HG03097 (cell line): ENCODE data around the gene CALN1.
"Not testable (repeated sequence)": the region's sequence is repeated elsewhere in the genome, so short reads cannot be mapped to it uniquely, and the experiment has no call there.

Source experiments
- ATAC-seq: cut with Tn5 transposase; IDR thresholded peaks from one replicate; pipeline ENCODE4 v1.9.1; 2021; ENCODE audit not compliant: unreplicated experiment, low FRiP score

Gene CALN1

DNA sequence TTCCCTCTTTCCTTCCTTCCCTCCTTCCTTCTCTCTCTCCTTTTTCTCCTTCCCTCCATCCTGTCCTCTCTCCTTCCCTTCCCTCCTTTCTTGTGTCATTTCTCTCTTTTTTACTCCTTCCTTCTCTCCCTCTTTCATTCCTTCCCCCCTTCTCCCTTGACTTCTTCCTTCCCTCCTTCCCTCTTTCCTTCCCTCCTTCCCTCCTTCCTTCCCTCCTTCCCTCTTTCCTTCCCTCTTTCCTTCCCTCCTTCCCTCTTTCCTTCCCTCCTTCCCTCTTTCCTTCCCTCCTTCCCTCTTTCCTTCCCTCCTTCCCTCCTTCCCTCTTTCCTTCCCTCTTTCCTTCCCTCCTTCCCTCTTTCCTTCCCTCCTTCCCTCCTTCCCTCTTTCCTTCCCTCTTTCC is 203.1 kb downstream of the CALN1 start:
- not testable (repeated sequence) for ATAC-seq

DNA sequence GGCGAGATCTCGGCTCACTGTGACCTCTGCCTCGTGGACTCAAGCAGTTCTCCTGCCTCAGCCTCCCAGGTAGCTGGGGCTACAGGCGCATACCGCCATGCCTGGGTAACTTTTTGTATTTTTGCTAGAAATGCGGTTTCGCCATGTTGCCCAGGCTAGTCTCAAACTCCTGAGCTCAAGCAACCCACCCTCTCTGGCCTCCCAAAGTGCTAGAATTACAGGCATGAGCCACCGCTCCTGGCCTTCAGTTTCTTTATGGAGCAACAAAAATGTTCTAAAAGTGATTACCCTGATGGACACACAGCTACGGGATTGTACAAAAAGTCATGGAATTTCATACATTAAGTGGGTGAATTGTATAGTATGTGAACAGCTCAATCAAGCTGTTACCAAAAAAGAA is 216.0 kb downstream of the CALN1 start:
- no peak for ATAC-seq

DNA sequence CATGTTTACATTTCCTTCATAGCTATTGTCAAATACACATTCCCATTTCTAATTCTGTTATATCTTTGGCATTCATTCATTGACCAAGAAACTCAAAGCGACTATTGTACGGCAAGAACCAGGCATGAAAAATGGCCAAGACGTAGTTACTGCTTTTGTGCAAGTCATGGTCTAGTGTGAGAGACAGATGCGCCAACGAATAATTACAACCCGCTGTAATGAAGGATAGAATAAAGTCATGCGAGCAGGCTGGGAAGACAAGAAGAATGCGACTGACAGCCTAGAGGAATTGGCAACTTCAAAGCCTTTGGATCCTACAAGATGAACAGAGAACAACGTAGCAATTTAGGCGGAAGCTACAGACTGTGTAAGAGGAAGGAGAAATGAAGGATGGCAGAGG is 221.2 kb downstream of the CALN1 start:
- no peak for ATAC-seq

- ATAC-seq = no peak
Measured at GRCh38 chr7:72190146-72190545, 222.0 kb downstream of the CALN1 start.

GRCh38 chr7:72187179-72187578 is 225.0 kb downstream of the CALN1 start:
- ATAC-seq = no peak

DNA sequence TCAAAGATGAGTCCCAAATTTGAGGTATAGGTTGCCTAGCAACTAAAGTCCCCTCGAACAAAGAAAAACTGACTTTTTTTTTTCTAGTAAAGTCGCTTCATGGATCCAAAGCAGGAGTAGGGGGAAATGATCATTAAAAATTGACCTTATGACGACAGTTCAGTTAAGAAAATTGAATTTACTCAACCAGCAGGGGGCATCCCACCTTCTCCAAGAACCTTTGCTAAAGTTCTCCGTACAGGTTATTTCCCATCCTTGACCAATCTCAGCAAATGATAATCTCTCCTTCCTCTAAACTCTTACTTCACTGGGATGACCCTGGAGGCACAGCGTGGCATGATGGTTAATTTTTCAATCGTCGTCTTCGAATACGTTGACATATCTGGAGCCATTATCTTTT is 228.3 kb downstream of the CALN1 start:
- ATAC-seq = no peak

DNA sequence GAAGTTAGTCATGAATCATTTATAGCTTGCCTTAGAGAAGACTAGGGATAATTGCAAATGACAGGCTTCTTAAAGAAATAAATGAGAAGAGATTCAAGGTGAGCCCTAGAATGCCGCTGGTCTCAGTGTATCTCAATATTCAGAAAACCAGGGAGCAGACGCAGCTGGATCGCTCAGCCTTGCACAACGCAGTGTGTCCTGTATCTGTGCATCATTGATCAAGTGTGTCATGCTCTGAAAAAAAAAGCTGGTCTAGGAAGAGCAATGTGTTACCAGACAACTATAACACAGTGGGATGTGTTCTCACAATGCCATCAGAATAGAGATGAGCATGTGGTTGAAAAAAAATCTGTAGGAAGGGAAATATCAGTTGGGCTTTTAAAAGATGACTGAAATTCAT is 230.1 kb downstream of the CALN1 start:
- ATAC-seq = no peak

DNA sequence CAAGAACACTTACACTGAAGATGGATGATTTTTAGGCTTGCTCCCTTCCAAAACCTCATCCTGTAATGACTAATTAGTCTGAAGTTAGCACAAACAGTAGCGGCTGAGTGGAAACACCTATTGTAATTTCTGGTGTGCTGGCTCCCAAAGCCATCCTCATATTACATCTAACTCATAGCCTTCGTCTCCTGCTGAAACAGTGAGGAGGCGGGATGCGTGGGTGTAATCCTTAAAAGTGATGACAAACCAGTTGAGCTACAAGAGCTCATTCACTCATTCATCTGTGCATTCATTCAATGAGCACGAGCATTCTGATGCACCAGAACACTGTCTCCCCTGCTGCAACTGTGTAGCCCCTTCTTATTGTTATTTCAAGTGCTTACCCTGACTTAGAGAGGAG is 235.3 kb downstream of the CALN1 start:
- no peak for ATAC-seq

- ATAC-seq = no peak
Measured at GRCh38 chr7:72170475-72170874, 241.7 kb downstream of the CALN1 start.

DNA sequence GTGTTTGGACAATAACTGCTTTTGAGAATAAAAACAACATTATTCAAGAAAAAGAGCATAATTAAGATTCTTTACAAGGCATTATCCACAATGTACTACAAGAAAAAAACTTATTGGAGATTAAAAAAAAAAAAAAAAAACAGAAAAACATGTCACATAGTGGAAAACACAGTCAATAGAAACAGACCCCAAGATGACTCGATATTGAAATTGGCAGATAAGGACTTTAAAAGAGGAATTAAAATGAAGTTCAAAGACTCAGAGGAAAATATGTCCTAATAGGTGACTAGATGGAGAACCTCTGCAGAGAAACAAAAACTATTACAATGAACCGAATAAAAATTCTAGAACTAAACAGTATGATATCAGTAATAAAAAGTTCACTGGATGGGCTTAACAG is 248.9 kb downstream of the CALN1 start:
- no peak for ATAC-seq

- no peak for ATAC-seq
Measured at GRCh38 chr7:72161534-72161933, 250.6 kb downstream of the CALN1 start.

- no peak for ATAC-seq
Measured at GRCh38 chr7:72159911-72160310, 252.2 kb downstream of the CALN1 start.

- ATAC-seq = no peak
Measured at GRCh38 chr7:72156671-72157070, 255.5 kb downstream of the CALN1 start.

DNA sequence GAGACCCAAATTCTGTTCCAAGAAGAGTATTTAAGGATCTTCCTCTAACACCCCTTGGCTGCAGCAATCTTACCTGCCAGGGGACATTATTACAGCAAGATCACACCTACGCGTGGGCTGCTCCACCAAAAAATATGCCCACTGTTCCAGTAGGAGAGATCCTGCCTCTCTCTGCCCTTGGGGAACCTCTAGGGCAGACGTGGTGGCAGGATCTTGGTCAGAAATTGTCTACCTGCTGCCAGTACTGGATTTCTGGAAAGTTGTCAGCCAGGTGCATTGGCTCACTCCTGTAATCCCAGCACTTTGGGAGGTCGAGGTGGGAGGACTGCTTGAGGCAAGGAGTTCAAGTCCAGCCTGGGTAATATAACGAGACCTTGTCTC is 259.0 kb downstream of the CALN1 start:
- ATAC-seq = no peak

DNA sequence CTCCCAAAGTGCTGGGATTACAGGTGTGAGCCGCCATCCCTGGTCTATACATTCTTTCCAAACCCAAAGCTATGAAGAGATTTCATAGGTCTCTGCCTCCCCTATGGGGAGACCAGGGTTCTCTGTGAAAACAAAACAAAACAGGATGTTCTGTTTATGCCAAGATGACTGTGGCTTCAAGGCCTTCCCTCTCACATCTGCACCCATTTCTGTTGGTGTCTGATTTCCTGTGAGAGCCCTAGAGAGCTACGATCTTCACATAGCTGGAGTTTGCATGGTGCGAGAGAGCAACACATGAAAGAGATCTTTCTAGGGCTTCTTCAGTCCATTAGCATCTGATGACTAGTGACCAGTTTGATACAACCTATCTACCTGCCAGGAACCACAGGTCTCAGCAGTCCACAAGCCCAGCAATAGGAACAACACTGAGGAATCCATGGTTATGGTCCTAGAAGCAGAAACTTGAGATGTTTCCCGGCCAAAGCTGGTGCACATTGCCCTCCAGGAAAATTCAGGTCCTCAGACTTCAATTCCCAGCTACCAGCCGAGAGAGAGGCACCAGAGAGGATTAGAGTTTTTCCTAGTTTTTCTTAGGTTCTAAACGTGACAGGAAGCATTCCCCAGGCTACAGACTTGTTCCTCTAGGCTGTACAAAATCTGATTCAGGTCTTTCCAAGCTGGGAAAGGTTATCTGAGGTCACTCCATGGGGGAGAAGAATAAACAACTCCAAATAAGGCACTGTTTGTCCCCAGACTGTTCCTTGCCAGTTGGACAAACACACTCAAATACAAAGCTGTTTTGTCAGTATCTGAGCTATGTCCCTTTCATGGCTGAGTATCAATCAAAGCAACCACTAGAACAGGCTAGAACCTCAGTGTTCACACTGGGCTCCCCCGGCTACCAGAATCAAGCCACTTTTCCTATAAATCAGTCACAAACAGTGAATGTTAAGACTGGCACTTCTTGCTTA is 259.7 kb downstream of the CALN1 start:
- no peak for ATAC-seq

DNA sequence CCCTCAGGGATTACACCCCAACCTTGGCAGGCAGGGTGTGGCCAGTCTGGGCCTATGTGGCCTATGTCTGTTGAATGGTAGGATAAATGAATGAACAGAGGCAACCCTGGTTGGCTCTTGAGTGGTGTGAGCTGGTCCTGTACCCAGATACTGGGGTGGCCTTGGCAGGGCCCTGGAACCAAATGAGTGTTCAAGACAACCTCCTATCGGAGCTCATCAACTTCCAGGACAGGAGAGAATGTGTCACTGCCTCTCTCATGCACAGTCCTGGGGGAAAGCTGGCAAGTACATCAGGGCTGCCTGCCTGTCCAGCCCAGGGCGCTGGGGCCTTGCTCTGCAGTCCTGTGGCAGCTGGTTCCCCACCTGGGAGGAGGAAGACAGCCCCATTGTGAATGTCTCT is 271.6 kb downstream of the CALN1 start:
- ATAC-seq = no peak

GRCh38 chr7:72127136-72127535 is 285.0 kb downstream of the CALN1 start:
- no peak for ATAC-seq

DNA sequence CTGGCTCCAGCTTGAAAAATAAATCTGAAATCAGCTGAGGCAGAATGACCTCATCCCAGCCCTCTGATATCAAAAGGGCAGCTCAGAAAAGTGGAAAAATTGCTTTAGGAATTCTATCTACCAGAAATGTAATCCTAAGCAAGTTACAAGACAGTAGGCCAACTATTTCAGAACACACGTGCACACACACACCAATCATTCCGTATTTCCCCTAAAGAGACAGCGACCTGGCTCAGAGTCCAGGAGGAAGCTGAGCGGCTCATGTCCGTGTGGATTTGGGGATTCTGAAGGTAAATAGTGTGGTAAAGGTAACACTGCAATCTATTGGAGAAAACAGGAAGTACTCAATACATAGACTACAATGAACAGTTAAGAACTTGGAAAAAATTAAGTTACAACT is 288.2 kb downstream of the CALN1 start:
- ATAC-seq = no peak

DNA sequence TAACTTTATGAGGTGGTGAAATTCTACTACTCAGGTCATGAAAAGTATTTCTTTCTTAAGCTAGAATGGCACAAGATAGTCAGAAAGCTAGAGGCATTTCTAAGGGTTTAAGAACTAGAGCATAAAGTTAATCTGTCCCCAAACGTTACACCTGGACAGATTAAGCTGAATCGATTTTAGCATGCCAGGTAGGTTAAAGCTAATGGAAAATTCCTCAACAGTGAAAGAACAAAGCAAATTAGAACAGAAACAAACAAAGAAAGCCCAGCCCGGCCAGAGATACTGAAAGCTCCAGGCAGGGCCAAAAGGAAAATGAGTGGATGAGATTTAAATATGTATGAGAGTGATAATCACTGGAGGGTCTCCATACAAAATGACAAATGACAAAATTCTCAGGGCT is 293.8 kb downstream of the CALN1 start:
- no peak for ATAC-seq

- ATAC-seq = no peak
Measured at GRCh38 chr7:72114129-72114528, 298.0 kb downstream of the CALN1 start.

GRCh38 chr7:72112992-72113391 is 299.1 kb downstream of the CALN1 start:
- no peak for ATAC-seq

GRCh38 chr7:72112530-72112929 is 299.6 kb downstream of the CALN1 start:
- no peak for ATAC-seq

DNA sequence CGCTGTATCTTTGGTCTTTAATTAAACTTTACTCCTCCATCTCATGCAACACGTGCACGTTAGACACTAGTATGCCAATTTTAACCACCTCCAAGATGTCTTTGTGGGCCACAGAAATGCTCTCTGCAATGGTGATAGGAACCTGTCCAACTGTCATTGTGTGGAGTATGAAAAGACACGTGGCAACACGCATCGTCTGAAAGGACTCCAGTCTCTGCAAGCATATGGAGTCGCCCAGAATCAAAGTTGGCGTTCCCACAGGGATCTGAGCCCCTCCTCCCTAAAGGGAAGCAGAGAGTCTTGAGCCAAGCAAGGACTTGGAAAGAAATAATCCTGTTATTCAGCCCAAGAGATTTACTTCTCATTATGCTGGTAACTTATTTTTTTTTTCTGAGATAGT is 301.1 kb downstream of the CALN1 start:
- no peak for ATAC-seq
